Osteocyte (in vitro differentiated cells): Measurements from ENCODE around the gene GCNT4. TPM values are rescaled to one million over a fixed set of nuclear protein-coding genes. Genes with fewer than 3 reads are reported as not detected.
A peak's percentile ranks its signal among the peaks of the same experiment; 100 is the strongest.

Experiments
- DNase-seq: peaks from one replicate; pipeline ENCODE4 v3.0.0; 2021; ENCODE audit warnings: mixed read lengths; ENCODE audit not compliant: unreplicated experiment; ENCODE audit errors: extremely low spot score
- H3K27ac Mint-ChIP-seq: one replicate; pipeline ENCODE4 v1.8.0; 2021; ENCODE audit warnings: mild to moderate bottlenecking, mixed read lengths; ENCODE audit not compliant: unreplicated experiment
- H3K27me3 Mint-ChIP-seq: one replicate; pipeline ENCODE4 v1.8.0; 2021; ENCODE audit warnings: mixed read lengths; ENCODE audit not compliant: unreplicated experiment
- H3K36me3 Mint-ChIP-seq: one replicate; pipeline ENCODE4 v1.8.0; 2021; ENCODE audit warnings: mixed read lengths; ENCODE audit not compliant: unreplicated experiment
- H3K4me1 Mint-ChIP-seq: one replicate; pipeline ENCODE4 v1.8.0; 2021; ENCODE audit warnings: mixed read lengths; ENCODE audit not compliant: unreplicated experiment
- H3K4me3 Mint-ChIP-seq: one replicate; pipeline ENCODE4 v1.8.0; 2021; ENCODE audit warnings: mild to moderate bottlenecking, moderate library complexity, mixed read lengths; ENCODE audit not compliant: unreplicated experiment
- H3K9me3 Mint-ChIP-seq: one replicate; pipeline ENCODE4 v1.8.0; 2021; ENCODE audit warnings: mixed read lengths; ENCODE audit not compliant: unreplicated experiment
- total RNA-seq: library from RNA; stranded (reverse); gene quantifications from 2 replicates; pipeline ENCODE4 v1.2.1, GENCODE V29; 2021
- TF ChIP-seq, protein P1 (sequence below): fragments of 200-600 bp; sonication (generic); IDR thresholded peaks from 2 replicates; pipeline ENCODE4 v1.5.0; 2021; ENCODE audit warnings: antibody characterized with exemption, mild to moderate bottlenecking, moderate library complexity

The GCNT4 gene
- total RNA-seq, 1 donor from 2014 or later: 1.9 TPM

DNA sequence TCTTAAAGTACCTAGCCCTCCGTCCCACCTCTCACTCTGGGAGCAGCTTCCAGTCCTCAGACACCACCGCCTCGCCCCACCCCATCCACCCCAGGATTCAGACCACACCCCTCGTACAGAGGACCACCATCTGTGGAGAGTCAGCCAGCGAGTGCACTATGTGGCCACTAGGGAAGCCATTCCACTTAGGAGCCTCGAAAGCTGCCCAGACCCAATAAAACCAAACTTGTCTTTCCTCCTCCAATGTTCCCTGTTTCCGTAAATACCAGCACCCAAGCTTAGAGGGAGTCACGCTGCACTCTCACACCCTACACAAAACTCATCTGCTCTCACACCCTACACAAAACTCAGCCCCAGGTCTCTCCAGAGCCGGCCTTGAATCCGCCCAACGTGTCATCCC lies 1.9 kb downstream of the GCNT4 start:
- TF ChIP-seq, protein P1, sequence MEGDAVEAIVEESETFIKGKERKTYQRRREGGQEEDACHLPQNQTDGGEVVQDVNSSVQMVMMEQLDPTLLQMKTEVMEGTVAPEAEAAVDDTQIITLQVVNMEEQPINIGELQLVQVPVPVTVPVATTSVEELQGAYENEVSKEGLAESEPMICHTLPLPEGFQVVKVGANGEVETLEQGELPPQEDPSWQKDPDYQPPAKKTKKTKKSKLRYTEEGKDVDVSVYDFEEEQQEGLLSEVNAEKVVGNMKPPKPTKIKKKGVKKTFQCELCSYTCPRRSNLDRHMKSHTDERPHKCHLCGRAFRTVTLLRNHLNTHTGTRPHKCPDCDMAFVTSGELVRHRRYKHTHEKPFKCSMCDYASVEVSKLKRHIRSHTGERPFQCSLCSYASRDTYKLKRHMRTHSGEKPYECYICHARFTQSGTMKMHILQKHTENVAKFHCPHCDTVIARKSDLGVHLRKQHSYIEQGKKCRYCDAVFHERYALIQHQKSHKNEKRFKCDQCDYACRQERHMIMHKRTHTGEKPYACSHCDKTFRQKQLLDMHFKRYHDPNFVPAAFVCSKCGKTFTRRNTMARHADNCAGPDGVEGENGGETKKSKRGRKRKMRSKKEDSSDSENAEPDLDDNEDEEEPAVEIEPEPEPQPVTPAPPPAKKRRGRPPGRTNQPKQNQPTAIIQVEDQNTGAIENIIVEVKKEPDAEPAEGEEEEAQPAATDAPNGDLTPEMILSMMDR: no peak
- no peak overlapping the region for H3K4me3 Mint-ChIP-seq
- H3K9me3 Mint-ChIP-seq: peaks cover 2% of the 10 kb centered on the region
- no peaks in the 10 kb centered on the region for H3K27me3 Mint-ChIP-seq
- DNase-seq: no peak
- peaks cover 60% of the 10 kb centered on the region for H3K4me1 Mint-ChIP-seq
- no peak overlapping the region for H3K27ac Mint-ChIP-seq
- H3K36me3 Mint-ChIP-seq: peaks cover 11% of the 10 kb centered on the region

DNA sequence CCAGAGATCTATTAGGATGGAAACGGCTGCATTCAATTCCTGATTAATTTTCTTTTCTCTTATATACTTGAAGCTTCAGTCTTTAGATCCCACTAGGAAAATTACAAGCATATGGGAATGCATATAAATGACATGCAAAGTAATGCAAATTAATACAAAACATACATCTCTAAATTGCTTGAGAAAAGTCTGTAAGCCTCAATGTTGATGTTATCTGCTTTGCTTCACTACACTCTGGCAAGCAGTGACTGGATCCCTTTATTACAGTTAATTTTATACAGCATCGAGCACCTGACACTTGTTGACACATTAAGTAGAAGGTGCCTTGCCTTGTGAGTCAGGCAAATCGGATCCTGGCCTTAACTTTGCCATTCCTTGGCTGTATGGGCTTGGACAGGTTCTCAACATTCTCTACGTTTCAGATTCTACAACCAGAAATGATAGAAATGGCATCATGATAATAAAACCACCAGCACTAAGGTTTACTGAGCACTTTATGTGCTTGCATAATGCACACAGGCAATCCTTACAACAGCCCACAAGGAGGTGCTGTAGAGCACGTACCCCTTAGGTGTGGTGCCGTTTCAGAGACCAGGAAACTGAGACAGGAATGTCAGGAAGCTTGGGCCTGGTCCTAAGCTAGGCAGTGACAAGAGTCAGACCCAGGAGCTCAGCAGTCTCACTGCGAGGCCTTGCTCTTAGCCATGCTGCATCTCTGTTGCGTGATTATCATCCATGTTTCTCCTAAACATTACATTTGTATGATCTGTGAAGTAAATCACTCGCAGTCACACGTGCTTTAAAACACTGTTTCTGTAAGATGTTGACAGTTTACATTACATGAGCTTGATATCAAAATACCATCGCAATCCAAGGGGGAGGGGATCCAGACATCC lies 2.7 kb downstream of the GCNT4 start:
- Mint-ChIP-seq H3K36me3 (peaks cover 15% of the 10 kb centered on the region), H3K4me3 (no peak overlapping the region), H3K27me3 (no peaks in the 10 kb centered on the region), H3K4me1 (peaks cover 53% of the 10 kb centered on the region), H3K27ac (no peak overlapping the region), H3K9me3 (peaks cover 5% of the 10 kb centered on the region)
- no peak for DNase-seq
- TF ChIP-seq, protein P1: peak; percentile 75

DNA sequence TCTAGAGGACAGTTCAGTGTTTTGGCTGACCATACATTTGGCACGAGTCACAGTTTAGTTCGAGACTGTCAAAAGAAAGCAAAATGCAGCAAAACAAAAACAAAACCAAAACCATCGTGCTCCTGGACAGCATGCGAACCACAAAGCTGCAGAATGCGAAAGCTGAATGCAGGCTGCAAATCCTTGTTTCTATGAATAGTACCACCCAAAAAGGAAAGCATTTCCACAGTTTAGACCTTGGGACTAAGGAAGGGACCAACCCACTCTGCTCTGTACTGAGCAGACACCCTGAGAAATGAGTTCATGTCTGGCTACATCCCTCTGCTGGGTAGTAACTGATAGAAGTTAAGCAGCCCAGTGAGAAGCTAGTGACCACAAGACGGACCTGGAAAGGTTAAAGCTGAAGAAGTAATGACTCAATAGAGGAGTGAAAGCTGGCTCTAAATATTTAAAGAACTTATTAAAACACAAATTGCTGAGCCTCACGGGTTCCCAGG lies 3.9 kb downstream of the GCNT4 start:
- DNase-seq: no peak
- Mint-ChIP-seq H3K27ac (peak overlapping the region; percentile 70), H3K4me3 (peak overlapping the region; percentile 52), H3K4me1 (peaks cover 42% of the 10 kb centered on the region), H3K36me3 (peaks cover 22% of the 10 kb centered on the region), H3K27me3 (no peaks in the 10 kb centered on the region), H3K9me3 (peaks cover 5% of the 10 kb centered on the region)
- TF ChIP-seq, protein P1: no peak

DNA sequence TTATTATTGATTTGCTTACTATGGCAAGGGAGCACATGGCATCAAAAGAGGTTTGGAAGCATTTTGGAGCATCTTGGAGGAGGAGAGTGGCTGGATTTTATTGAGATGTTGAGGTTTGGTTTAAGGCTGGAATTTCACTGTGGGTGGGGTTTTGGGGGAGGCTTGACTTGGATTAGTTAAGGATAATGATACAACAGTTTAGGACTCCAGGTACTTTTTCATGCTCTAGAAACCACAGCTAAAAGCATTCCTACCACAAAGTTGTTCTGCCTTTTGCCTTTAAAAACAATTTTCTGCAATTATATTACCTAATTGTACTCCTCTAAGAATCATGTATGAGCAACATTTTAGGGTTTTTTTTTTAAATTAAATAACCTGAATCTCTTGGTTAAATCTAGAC lies 5.0 kb downstream of the GCNT4 start:
- peaks cover 30% of the 10 kb centered on the region for H3K36me3 Mint-ChIP-seq
- H3K4me1 Mint-ChIP-seq: peaks cover 45% of the 10 kb centered on the region
- H3K4me3 Mint-ChIP-seq: no peak overlapping the region
- TF ChIP-seq, protein P1: no peak
- no peak overlapping the region for H3K27ac Mint-ChIP-seq
- H3K27me3 Mint-ChIP-seq: no peaks in the 10 kb centered on the region
- DNase-seq: no peak
- peaks cover 5% of the 10 kb centered on the region for H3K9me3 Mint-ChIP-seq

DNA sequence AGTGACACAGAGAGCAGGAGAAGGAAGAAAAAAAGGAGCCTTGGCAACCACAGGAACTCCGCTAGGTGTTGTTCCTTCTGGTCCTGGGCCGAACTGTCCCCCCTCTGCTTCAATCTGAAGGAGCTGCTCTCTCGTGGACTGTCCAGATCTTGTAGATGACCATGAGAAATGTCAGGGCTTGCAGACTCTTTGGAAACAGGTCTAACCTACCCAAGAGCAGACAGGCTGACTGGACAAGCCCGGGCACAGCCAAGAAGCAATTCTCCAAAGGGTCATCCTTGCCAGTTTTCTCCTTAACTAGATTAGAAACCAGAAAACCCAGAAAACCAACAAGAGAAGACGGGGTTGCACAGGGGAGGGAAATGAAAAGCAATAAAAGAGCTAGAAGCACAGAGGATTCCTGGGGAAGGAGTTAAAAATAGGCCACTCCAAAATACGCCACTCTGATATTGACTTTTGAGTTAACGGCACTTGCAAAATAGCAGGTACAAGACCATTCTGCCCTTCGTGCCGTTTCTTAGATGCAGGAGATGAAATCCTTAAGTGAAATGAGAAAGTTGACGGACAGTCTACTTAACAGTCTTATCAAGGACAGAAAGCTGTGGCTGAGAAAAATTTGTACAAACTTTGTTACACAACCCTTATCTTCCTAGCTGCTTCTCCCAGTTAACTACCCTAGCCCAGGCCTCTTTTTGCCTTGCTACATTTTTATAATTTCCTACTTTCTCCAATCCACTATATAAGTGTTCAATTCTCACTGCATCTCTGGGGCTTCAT lies 5.8 kb downstream of the GCNT4 start:
- TF ChIP-seq, protein P1: no peak
- no peak overlapping the region for H3K4me3 Mint-ChIP-seq
- peaks cover 39% of the 10 kb centered on the region for H3K4me1 Mint-ChIP-seq
- H3K36me3 Mint-ChIP-seq: peaks cover 32% of the 10 kb centered on the region
- peaks cover 5% of the 10 kb centered on the region for H3K9me3 Mint-ChIP-seq
- H3K27ac Mint-ChIP-seq: no peak overlapping the region
- H3K27me3 Mint-ChIP-seq: no peaks in the 10 kb centered on the region
- no peak for DNase-seq
